MM.1S (cell line): ENCODE results near the gene CLTCL1.

Source experiments
- DNase-seq: peaks from one replicate; pipeline ENCODE4 v3.0.0-alpha.2; 2015
- H2AFZ ChIP-seq: fragments of 300-600 bp; sonication (generic); 2 replicates; pipeline ENCODE4 v1.6.0; 2016; ENCODE audit warnings: antibody characterized with exemption, low read length
- H3F3A ChIP-seq: fragments of 300-600 bp; sonication (generic); 2 replicates; pipeline ENCODE4 v1.6.1; 2016; ENCODE audit warnings: mild to moderate bottlenecking, antibody characterized with exemption, low read length, moderate library complexity, mixed read lengths; ENCODE audit not compliant: insufficient read depth
- H3K27ac ChIP-seq: fragments of 300-600 bp; sonication (generic); 2 replicates; pipeline ENCODE4 v1.5.1; 2016; ENCODE audit warnings: mild to moderate bottlenecking, low read length
- H3K27me3 ChIP-seq: fragments of 300-600 bp; sonication (generic); replicated peaks from 2 replicates; pipeline ENCODE4 v1.6.0; 2016; ENCODE audit warnings: low read length; ENCODE audit not compliant: insufficient read depth
- H3K36me3 ChIP-seq: fragments of 300-600 bp; sonication (generic); replicated peaks from 2 replicates; pipeline ENCODE4 v1.6.1; 2016; ENCODE audit warnings: mild to moderate bottlenecking, low read length, mixed read lengths; ENCODE audit not compliant: insufficient read depth
- H3K4me1 ChIP-seq: fragments of 300-600 bp; sonication (generic); 2 replicates; pipeline ENCODE4 v1.6.1; 2016; ENCODE audit warnings: low read length, mixed read lengths
- H3K4me2 ChIP-seq: fragments of 300-600 bp; sonication (generic); 2 replicates; pipeline ENCODE4 v1.6.0; 2016; ENCODE audit warnings: low read depth, low read length
- H3K4me3 ChIP-seq: fragments of 300-600 bp; sonication (generic); 2 replicates; pipeline ENCODE4 v1.5.1; 2016; ENCODE audit warnings: low read length, mixed read lengths
- H3K79me2 ChIP-seq: fragments of 300-600 bp; sonication (generic); 2 replicates; pipeline ENCODE4 v1.6.1; 2016; ENCODE audit warnings: mixed run types, low read length, mixed read lengths
- H3K9ac ChIP-seq: fragments of 300-600 bp; sonication (generic); 2 replicates; pipeline ENCODE4 v1.6.1; 2016; ENCODE audit warnings: low read length, mixed read lengths
- H3K9me2 ChIP-seq: fragments of 300-600 bp; sonication (generic); replicated peaks from 2 replicates; pipeline ENCODE4 v1.6.1; 2016; ENCODE audit warnings: mild to moderate bottlenecking, low read length, mixed read lengths; ENCODE audit not compliant: insufficient read depth
- H3K9me3 ChIP-seq: fragments of 300-600 bp; sonication (generic); replicated peaks from 2 replicates; pipeline ENCODE4 v1.6.1; 2016; ENCODE audit warnings: mild to moderate bottlenecking, low read length, mixed read lengths; ENCODE audit not compliant: insufficient read depth
- H4K20me1 ChIP-seq: fragments of 300-600 bp; sonication (generic); 2 replicates; pipeline ENCODE4 v1.6.1; 2016; ENCODE audit warnings: mild to moderate bottlenecking, low read length, moderate library complexity, mixed read lengths; ENCODE audit not compliant: insufficient read depth
- CTCF ChIP-seq: fragments of 300-600 bp; sonication (generic); IDR thresholded peaks from 2 replicates; pipeline ENCODE4 v1.5.1; 2016; ENCODE audit warnings: antibody characterized with exemption, low read length, mixed read lengths
- EZH2 ChIP-seq: fragments of 300-600 bp; sonication (generic); optimal IDR thresholded peaks from 2 replicates; pipeline ENCODE3; 2017; ENCODE audit warnings: low read depth, mild to moderate bottlenecking, antibody characterized with exemption, low read length, mixed read lengths
- EZH2phosphoT487 ChIP-seq: fragments of 300-600 bp; sonication (generic); IDR thresholded peaks from 2 replicates; pipeline ENCODE4 v1.6.1; 2018; ENCODE audit warnings: antibody characterized with exemption, low read length

The CLTCL1 gene

GRCh38 chr22:19174106-19175025, 117.2 kb downstream of the CLTCL1 start:
- H3K79me2 ChIP-seq = peaks cover 46% of the 10 kb centered on the region
- no peak overlapping the region for H3K4me2 ChIP-seq
- H3K4me3 ChIP-seq = no peak overlapping the region

GRCh38 chr22:19173047-19174035, 118.2 kb downstream of the CLTCL1 start:
- Histone ChIP-seq H4K20me1 (no peaks in the 10 kb centered on the region), H3K4me1 (peaks cover 11% of the 10 kb centered on the region; the same call in 1 of the 2 replicates), H3K9me2 (no peaks in the 10 kb centered on the region), H3K27ac (no peak overlapping the region), H3K9me3 (no peaks in the 10 kb centered on the region), H3K9ac (no peak overlapping the region), H3K4me2 (peak overlapping the region; percentile 97), H3K27me3 (peaks cover 23% of the 10 kb centered on the region), H3K79me2 (peaks cover 46% of the 10 kb centered on the region), H3F3A (peaks cover 8% of the 10 kb centered on the region; the same call in 1 of the 2 replicates), H3K36me3 (no peaks in the 10 kb centered on the region), H2AFZ (no peak overlapping the region), H3K4me3 (peak overlapping the region; percentile 99)
- no peak for DNase-seq
- TF ChIP-seq EZH2phosphoT487 = no peak
- no peak for TF ChIP-seq CTCF
- no peak for TF ChIP-seq EZH2

More at GRCh38 chr22:19174106-19175025, 117.2 kb downstream of the CLTCL1 start:
- Histone ChIP-seq H3K4me1 (peaks cover 11% of the 10 kb centered on the region; the same call in 1 of the 2 replicates), H3K9me3 (no peaks in the 10 kb centered on the region), H3F3A (peaks cover 13% of the 10 kb centered on the region; the same call in 1 of the 2 replicates), H3K9ac (no peak overlapping the region), H3K27me3 (peaks cover 13% of the 10 kb centered on the region), H3K27ac (no peak overlapping the region), H3K36me3 (no peaks in the 10 kb centered on the region), H4K20me1 (no peaks in the 10 kb centered on the region), H2AFZ (no peak overlapping the region), H3K9me2 (no peaks in the 10 kb centered on the region)
- TF ChIP-seq EZH2phosphoT487 (no peak), CTCF (no peak), EZH2 (no peak)
- DNase-seq = no peak

- Histone ChIP-seq H3K27me3 (peaks cover 32% of the 10 kb centered on the region), H3K9ac (peak overlapping the region; percentile 100), H3K9me2 (no peaks in the 10 kb centered on the region), H3K36me3 (no peaks in the 10 kb centered on the region), H3K79me2 (peaks cover 38% of the 10 kb centered on the region), H3K4me3 (peak overlapping the region; percentile 99), H4K20me1 (no peaks in the 10 kb centered on the region), H3F3A (peaks cover 3% of the 10 kb centered on the region; the same call in 1 of the 2 replicates), H3K4me2 (peak overlapping the region; percentile 97), H2AFZ (peak overlapping the region; percentile 91), H3K4me1 (peaks cover 11% of the 10 kb centered on the region; the same call in 1 of the 2 replicates), H3K27ac (peak overlapping the region; percentile 30; the same call in 1 of the 2 replicates), H3K9me3 (no peaks in the 10 kb centered on the region)
- TF ChIP-seq CTCF = no peak
- no peak for TF ChIP-seq EZH2phosphoT487
- TF ChIP-seq EZH2 = no peak
- DNase-seq = peak; percentile 11
These were observed 119.1 kb downstream of the CLTCL1 start for GRCh38 chr22:19172213-19173046.
